ENCODE results near the gene ADAMTSL3.

DNA sequence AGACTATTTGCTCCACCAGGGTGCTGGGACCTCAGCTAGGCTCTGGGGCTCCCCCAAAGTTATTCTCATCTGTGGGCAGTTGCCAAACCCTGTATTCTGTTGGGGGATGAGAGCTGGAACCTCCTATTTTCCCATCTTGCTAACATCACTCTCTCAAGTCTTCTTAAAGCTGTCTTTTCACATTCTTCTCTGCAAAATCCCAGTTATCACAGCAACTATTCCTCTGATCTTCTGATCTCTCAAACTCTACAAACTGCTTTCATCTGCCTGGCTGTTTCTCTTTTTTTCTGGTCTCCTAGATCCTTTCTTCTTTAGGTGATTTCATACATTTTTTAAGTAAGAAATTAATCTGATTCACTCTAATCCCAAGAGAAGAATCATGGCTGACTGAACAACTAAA, 10.7 kb upstream of the ADAMTSL3 start:
- TF ChIP-seq, protein P1, sequence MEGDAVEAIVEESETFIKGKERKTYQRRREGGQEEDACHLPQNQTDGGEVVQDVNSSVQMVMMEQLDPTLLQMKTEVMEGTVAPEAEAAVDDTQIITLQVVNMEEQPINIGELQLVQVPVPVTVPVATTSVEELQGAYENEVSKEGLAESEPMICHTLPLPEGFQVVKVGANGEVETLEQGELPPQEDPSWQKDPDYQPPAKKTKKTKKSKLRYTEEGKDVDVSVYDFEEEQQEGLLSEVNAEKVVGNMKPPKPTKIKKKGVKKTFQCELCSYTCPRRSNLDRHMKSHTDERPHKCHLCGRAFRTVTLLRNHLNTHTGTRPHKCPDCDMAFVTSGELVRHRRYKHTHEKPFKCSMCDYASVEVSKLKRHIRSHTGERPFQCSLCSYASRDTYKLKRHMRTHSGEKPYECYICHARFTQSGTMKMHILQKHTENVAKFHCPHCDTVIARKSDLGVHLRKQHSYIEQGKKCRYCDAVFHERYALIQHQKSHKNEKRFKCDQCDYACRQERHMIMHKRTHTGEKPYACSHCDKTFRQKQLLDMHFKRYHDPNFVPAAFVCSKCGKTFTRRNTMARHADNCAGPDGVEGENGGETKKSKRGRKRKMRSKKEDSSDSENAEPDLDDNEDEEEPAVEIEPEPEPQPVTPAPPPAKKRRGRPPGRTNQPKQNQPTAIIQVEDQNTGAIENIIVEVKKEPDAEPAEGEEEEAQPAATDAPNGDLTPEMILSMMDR (IDR thresholded peaks at IDR 0.05), result no peak
- no peak for TF ChIP-seq POLR2A (IDR thresholded peaks at IDR 0.05)
